Prostate gland (tissue), 2 donors: Measurements from ENCODE around the gene WDFY2.

ENCODE experiments used
- POLR2A ChIP-seq: fragments of 450-650 bp; IDR thresholded peaks from one replicate; pipeline ENCODE4 v1.6.1; 2016; ENCODE audit warnings: antibody characterized with exemption, mild to moderate bottlenecking
- TF ChIP-seq, protein P1 (sequence below), 4 experiments: fragments of 200-600 bp in 2 of 4; fragments of 450-650 bp in 2 of 4; sonication (generic) in 2 of 4; IDR thresholded peaks; 1 replicate in 3 of 4; 2 replicates in 1 of 4; pipeline ENCODE4 v1.5.1; 2016 to 2019; ENCODE audit warnings: antibody characterized with exemption in 4 of 4, mild to moderate bottlenecking in 2 of 4, moderate library complexity in 2 of 4

DNA sequence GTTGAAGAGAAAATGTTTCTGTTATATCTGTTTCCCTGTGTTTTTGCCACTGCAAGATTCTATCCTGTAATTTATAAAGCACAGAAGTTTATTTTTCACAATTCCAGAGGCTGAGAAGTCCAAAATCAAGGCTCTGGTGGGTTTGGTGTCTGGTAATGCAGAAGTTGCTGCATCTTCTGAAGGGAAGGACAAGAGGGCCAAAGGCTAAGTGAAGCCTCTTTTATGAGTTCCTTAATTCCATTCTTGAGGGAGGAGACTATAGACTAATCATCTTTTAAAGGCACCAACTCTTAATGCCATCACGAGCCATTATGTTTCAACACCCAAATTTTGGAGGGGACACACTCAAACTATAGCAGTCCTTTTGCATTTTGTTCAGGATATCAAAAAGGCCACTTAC, 34.1 kb upstream of the WDFY2 start:
- TF ChIP-seq, protein P1, sequence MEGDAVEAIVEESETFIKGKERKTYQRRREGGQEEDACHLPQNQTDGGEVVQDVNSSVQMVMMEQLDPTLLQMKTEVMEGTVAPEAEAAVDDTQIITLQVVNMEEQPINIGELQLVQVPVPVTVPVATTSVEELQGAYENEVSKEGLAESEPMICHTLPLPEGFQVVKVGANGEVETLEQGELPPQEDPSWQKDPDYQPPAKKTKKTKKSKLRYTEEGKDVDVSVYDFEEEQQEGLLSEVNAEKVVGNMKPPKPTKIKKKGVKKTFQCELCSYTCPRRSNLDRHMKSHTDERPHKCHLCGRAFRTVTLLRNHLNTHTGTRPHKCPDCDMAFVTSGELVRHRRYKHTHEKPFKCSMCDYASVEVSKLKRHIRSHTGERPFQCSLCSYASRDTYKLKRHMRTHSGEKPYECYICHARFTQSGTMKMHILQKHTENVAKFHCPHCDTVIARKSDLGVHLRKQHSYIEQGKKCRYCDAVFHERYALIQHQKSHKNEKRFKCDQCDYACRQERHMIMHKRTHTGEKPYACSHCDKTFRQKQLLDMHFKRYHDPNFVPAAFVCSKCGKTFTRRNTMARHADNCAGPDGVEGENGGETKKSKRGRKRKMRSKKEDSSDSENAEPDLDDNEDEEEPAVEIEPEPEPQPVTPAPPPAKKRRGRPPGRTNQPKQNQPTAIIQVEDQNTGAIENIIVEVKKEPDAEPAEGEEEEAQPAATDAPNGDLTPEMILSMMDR (IDR thresholded peaks at IDR 0.05), result no peak
- no peak for TF ChIP-seq POLR2A
